GM11168 (cell line): ENCODE results near the gene TKT.

Experiments used
- in situ Hi-C: fragments of 300-500 bp; cut with MboI; formaldehyde crosslinking; loops from one replicate; pipeline ENCODE4 v1.12.0; 2022; ENCODE audit warnings: low sequenced_read_pairs; ENCODE audit not compliant: unreplicated experiment

The TKT gene

GRCh38 chr3:53242642-53243041 lies 13.2 kb downstream of the TKT start:
- in situ Hi-C loops, result no loop called here

- in situ Hi-C loops, result no loop called here
Observed at GRCh38 chr3:53242155-53242554, 13.7 kb downstream of the TKT start.

GRCh38 chr3:53240989-53241972 lies 14.5 kb downstream of the TKT start:
- in situ Hi-C loops, result no loop called here

DNA sequence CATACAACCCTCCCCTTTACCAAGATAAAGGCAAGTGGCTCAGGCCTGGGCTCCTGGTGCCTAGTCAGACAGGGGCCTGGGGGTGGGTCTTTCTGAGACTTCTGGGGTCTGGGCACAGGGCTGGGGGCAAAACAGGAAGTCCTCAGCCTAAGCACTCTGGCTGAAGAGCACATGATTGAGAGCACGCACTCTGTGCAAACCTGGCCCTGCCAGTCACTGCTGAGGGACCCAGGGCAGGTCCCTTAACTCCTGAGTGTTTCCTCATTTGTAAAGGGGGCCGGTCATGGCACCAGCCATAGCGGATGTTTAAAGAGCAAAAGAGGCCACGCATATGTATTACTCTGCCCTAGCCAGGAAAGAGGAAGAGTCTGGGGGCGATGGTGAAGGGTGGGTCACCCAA lies 16.0 kb downstream of the TKT start:
- in situ Hi-C loops, result no loop called here

- in situ Hi-C loops, result no loop called here
Observed at GRCh38 chr3:53238886-53239285, 16.9 kb downstream of the TKT start.

- in situ Hi-C loops, result no loop called here
Observed at GRCh38 chr3:53238051-53238850, 17.6 kb downstream of the TKT start.

DNA sequence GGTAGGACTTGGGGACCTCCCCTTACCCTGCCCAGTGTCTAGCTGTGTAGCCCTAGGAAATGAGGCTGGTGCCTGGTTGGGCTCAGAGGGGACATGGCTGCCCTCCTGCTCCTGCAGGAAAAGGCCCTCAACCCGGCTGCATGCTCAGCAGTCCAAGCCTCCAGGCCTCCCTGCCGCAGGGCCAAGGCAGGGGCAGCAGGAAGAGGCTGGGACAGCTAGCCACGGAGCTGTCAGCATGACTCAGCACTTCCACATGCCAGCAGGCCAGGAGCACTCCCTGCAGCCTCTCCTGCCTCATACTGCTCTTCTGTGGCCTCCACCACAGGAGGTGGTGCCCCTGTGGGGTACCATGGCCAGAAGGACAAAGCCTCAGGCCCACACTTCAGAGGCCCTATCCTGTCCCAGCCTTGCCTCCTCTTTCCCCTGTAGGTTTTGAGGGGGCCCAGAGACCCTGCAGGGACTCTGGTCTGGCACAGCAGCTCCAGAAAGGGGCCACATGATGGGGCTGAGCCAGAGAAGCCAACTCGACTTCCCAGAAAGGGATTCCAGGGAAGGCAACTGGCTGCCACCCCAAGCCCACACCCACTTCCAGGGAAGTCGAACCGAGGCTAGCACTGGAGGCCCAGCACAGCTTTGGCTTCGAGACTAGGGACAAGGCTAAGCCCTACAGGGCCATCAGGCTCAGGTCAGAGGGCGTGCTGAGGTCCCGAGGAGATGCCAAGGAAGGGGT lies 19.5 kb downstream of the TKT start:
- in situ Hi-C loops, result no loop called here

DNA sequence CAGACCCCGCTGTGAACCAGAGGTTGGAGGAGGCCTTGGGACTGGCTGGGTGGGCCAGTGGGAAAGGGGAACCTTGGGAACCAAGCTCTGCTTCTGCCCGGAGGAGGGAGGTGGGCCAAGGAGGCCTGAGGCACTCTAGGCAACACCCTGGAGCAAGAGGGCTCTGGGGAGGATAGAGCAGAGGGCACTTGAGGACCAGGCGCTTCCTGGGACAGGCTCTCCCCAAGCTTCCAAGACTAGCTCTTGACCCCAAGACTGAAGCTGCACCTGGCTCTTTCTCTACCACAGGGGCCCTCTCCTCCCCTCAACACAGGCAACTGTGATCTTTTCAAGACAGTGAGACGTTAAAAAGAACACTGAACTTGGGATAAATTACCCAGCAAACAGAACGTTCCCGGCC lies 20.3 kb downstream of the TKT start:
- in situ Hi-C loops, result no loop called here

- in situ Hi-C loops, result no loop called here
Observed at GRCh38 chr3:53234841-53235232, 21.0 kb downstream of the TKT start.

GRCh38 chr3:53234130-53234840 lies 21.5 kb downstream of the TKT start:
- in situ Hi-C loops, result no loop called here

- in situ Hi-C loops, result no loop called here
Observed at GRCh38 chr3:53232641-53233377, 23.0 kb downstream of the TKT start.

DNA sequence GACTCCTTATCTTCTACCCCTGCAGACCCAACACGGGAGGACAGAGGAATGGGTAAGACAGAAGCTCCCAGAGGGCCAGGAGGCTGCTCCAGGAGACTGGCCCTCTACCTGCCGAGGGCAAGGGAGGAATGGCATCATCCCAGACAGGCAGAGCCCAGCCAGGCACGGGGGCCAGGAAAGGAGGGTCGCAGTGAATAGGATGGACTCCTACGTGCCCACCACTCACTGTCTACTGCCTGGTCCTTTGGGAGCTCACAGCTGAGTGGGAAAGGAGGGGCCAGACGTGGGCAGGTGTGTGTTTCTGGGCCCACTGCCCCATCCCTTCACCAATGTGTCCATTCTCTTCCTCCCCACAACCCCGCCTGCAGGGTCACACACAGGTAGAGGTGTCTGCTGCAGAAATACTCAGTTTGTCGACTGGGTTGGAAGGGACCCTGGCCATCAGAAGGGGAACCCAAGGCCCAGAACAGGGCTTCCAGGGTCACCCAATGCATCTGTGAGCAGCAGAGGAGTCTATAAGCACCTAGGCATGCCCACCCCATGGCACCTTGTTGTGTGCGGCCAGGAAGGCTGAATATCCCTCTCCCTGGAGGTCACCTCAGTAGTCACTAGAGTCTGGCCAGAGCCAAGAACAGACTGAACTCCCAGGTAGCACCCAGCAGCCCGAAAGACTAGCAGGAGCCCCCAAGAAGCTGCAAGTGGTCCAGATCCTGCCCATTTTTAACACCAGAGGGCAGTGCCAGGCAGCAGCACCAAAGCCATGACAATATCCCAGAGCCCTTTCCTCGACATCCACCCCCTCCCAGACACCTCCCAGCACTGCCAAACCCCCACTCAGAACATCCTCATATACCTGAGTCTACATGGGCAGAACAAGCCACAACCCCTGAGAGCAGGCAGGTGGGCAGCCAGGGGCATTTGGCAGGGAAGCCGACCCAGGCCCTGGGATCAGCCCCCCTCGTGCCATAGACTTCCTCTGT lies 24.0 kb downstream of the TKT start:
- in situ Hi-C loops, result no loop called here

DNA sequence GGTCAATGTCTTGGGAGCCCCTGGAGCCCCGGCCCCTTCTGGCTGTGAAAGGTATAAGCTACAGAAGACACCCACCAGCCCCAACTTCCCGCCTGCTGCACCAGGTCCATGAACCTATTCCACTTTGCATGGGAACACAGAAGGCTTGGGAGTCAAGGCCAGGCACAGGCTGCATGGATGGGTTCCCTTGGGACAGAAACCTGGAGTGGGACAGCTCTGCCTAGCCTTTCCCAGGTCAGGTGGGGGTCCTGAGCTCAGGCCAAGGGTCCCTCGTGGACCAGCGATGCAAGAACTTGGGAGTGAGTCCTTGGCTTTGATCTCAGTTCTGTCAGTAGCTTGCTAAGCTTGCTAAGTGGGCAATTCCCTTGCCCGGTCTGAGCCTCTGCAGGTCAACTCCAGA lies 25.0 kb downstream of the TKT start:
- in situ Hi-C loops, result no loop called here

- in situ Hi-C loops, result no loop called here
Observed at GRCh38 chr3:53230041-53230621, 25.7 kb downstream of the TKT start.

GRCh38 chr3:53229606-53230005 lies 26.2 kb downstream of the TKT start:
- in situ Hi-C loops, result no loop called here

DNA sequence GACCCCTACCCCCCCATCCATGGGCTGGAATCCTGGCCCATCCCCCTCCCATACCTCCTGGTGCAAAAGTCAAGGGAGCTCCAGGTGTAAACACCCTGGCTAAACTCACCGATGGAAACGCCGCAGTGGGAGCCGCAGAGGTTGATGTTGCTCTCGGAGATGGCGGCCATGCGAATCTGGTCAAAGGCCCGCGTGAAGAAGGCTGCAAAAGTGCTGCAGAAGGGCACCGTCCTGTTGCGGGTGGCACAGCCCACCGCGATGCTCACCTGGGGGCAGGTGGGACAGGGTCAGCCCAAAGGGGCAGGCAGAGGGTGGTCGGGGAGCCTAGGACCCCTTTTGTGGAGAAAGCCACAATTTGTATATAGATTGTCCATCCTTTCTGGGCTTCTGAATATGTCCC lies 26.7 kb downstream of the TKT start:
- in situ Hi-C loops, result no loop called here

DNA sequence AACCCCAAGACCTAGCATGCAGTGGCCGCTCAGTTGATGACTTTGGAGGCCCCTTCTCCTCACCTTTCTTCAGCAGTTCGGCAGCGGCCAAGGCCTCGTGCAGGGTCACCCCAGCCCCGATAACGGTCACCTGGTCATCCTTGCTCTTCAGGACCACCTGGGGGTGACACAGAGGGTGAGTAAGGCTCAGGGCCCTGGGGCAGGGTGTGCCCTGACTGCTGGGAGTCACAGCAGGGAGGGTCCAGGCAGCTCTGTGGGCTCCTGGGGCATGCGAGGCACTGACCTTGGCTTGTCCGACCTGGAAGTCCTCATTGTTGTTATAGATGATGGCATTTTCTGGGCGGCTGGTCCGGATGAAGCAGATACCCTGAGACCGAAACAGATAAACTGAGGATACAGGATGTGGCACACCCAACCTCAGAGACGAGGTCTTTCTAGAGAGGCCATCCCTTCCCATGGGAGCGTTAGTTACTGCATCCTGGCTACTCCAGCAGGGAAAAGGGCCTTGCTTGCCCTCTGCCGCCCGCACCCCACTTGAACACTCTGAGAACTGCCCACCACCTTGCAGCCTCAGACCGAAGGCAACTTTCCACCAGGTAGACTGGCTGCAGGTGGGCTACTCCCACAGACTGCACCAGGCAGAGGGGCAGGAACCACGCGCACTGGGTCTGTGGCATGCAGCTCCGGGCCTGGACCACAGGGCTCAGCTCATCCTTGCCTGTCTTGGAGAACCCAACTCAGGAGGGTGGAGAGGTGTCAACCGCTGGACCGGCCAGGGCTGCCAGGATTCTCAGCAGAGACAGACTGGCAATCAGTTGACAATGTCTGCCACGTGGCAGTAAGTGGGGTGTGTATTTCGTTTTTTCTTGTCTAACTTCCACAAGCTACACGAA lies 27.6 kb downstream of the TKT start:
- in situ Hi-C loops, result no loop called here
